Measurements from ENCODE around the gene HSPA1A.
"Not testable (repeated sequence)": the region's sequence is repeated elsewhere in the genome, so short reads cannot be mapped to it uniquely, and the experiment has no call there.

Gene HSPA1A

DNA sequence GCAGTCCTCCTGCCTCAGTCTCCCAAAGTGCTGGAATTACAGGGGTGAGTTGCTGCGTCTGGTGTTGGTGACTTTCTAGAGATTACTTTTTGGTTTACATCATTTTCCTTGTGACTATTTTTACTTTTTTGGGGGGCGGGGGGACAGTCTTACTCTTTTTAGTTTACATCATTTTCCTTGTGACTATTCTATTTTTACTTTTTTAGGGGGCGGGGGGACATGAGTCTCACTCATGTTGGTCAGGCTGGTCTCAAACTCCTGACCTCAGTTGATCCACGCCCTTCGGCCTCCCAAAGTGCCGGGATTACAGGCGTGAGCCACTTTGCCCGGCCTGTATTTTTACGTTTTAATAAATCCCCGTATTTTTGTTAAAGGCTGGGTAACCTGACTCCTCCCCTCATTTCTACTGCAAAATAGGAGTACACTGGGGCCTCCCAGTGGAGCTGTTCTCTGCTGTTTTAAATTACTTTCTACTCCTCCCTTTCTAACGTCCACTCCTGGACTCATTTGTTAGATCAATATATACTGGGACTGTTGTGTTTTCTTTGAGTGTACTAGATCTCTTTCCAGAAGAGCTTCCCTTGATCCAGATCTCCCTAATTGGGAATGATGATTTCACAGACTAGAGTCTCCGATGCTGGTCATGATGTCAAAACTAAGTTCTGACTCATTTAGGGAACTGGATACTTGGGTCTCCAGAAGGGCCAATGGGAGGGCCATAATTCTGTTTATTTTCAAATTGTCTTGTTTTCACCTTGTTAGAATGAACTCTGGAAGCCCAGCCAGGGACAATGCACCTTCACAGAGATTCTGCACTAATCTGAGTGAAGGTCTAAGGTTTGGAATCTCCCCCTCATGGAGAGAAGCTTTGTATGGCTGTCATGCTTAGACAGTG lies 21.4 kb downstream of the HSPA1A start (continued):
- TF ChIP-seq ZNF664 (tag by site-specific recombination; IDR thresholded peaks at IDR 0.05) (0 out of 2 replicates have a peak, but pooled peaks have one; percentile 15), ZNF37A (tag by site-specific recombination; IDR thresholded peaks at IDR 0.05) (no peak), ZNF341 (tag by site-specific recombination; IDR thresholded peaks at IDR 0.05; ENCODE audit: low read depth) (peak; percentile 84), WT1 (tag by site-specific recombination; IDR thresholded peaks at IDR 0.05) (peak; percentile 84)

DNA sequence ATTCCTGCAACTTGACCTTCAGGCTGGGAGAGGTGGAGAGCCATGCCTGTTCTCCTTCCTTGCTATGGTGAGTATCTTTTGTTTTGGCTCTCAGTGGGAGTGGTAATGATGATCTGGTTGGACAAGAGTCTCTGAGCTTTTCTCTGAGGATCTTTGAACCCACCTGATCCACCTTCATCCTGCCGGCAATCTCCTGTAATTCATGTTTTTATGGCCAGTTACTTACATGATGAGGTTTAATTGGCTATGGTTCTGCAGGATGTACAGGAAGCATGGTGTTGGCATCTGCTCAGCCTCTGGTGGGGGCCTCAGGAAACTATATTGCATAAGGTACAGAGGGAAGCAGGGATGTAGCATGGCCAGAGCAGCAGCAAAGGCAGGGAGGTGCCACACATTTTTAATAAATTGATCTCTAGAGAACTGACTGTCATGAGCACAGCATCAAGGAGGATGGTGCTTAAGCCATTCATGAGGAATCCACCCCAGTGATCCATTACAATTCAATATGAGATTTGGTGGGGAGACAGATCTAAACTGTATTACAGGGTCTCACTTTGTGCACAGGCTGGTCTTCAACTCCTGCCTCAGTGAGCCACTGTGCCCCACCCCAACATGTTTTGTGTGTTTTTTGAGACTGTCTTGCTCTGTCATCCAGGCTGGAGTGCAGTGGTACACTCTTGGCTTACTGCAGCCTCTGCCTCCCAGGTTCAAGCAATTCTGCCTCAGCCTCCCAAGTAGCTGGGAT lies 22.2 kb downstream of the HSPA1A start:
- H3K9me3 ChIP-seq (ENCODE audit: control insufficient read depth, insufficient read depth, low read depth, low read length) = no peaks in the 10 kb centered on the region
- CTCF ChIA-PET = interaction anchor here (0.6 to 1.6 kb wide), 4 partner anchors 16 to 68 kb away, joined by 3 to 10 read pairs (median 5); partner anchors contain the start of gene VARS1

DNA sequence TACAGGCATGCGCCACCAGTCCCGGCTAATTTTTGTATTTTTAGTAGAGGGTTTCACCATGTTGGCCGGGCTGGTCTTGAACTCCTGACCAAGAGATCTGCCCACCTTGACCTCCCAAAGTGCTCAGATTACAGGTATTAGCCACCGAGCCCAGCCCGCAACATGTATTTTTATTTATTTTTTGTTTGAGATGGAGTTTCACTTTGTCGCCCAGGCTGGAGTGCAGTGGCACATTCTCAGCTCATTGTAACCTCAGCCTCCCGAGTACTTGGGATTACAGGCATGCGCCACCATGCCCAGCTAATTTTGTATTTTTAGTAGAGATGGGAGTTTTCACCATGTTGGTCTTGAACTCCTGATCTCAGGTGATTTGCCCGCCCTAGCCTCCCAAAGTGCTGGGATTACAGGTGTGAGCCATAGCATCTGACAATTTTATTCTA lies 22.8 kb downstream of the HSPA1A start:
- H3K4me3 ChIP-seq (ENCODE audit: low read depth, low read length); H3K9me3 ChIP-seq (ENCODE audit: control insufficient read depth, insufficient read depth, low read depth, low read length); H3K4me1 ChIP-seq (ENCODE audit: control insufficient read depth, insufficient read depth, low read length); H3K27ac ChIP-seq (ENCODE audit: extremely low read depth, low read depth, low read length): not testable (repeated sequence)
- POLR2A ChIA-PET = interaction anchor here (0.5 to 12.5 kb wide), 5 partner anchors 11 to 31 kb away, joined by 4 to 125 read pairs (median 10); partner anchors contain the start of genes HSPA1A, HSPA1B, HSPA1L and LSM2
- CTCF ChIA-PET = interaction anchor here (0.6 to 1.5 kb wide), 4 partner anchors 15 to 69 kb away, joined by 3 to 10 read pairs (median 5); partner anchors contain the start of genes LSM2 and VARS1
- peaks cover 47 to 52% of the 10 kb centered on the region in 2 experiments for H3K36me3 ChIP-seq (ENCODE audit: control insufficient read depth in 2 of 2, insufficient read depth in 1 of 2, low read length in 2 of 2)

More for the DNA sequence above, 22.2 kb downstream of the HSPA1A start:
- Histone ChIP-seq H3K4me1 (ENCODE audit: control insufficient read depth, insufficient read depth, low read length) (peaks cover 9% of the 10 kb centered on the region), H3K4me3 (ENCODE audit: low read depth, low read length) (peak overlapping the region; percentile 9; the same call in 1 of the 2 replicates), H3K36me3 (ENCODE audit: control insufficient read depth in 2 of 2, insufficient read depth in 1 of 2, low read length in 2 of 2) (peaks cover 47 to 52% of the 10 kb centered on the region in 2 experiments), H3K27ac (ENCODE audit: extremely low read depth, low read depth, low read length) (peak overlapping the region; percentile 35; the same call in 1 of the 2 replicates)
- TF ChIP-seq ZNF391 (tag by site-specific recombination; IDR thresholded peaks at IDR 0.05; ENCODE audit: borderline replicate concordance, low read depth) (no peak), ZNF658 (tag by site-specific recombination; IDR thresholded peaks at IDR 0.05) (no peak), ZNF501 (tag by site-specific recombination; IDR thresholded peaks at IDR 0.05) (no peak), ZNF366 (tag by site-specific recombination; conservative IDR thresholded peaks at IDR 0.05) (no peak), ZNF560 (tag by site-specific recombination; IDR thresholded peaks at IDR 0.05; ENCODE audit: borderline replicate concordance) (no peak), ZNF214 (tag by site-specific recombination; IDR thresholded peaks at IDR 0.05; ENCODE audit: borderline replicate concordance) (no peak), ELK4 (IDR thresholded peaks at IDR 0.05; ENCODE audit: borderline replicate concordance, low read depth, low read length) (no peak), ZBTB7A (tag by site-specific recombination; IDR thresholded peaks at IDR 0.05; ENCODE audit: low read depth) (no peak), ZNF561 (tag by site-specific recombination; IDR thresholded peaks at IDR 0.05; ENCODE audit: borderline replicate concordance) (no peak), ZNF677 (tag by site-specific recombination; IDR thresholded peaks at IDR 0.05) (no peak)
- TF ChIP-seq, protein P1, sequence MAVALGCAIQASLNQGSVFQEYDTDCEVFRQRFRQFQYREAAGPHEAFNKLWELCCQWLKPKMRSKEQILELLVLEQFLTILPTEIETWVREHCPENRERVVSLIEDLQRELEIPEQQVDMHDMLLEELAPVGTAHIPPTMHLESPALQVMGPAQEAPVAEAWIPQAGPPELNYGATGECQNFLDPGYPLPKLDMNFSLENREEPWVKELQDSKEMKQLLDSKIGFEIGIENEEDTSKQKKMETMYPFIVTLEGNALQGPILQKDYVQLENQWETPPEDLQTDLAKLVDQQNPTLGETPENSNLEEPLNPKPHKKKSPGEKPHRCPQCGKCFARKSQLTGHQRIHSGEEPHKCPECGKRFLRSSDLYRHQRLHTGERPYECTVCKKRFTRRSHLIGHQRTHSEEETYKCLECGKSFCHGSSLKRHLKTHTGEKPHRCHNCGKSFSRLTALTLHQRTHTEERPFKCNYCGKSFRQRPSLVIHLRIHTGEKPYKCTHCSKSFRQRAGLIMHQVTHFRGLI (tag by site-specific recombination; IDR thresholded peaks at IDR 0.05) = no peak
- TF ChIP-seq, protein P2, sequence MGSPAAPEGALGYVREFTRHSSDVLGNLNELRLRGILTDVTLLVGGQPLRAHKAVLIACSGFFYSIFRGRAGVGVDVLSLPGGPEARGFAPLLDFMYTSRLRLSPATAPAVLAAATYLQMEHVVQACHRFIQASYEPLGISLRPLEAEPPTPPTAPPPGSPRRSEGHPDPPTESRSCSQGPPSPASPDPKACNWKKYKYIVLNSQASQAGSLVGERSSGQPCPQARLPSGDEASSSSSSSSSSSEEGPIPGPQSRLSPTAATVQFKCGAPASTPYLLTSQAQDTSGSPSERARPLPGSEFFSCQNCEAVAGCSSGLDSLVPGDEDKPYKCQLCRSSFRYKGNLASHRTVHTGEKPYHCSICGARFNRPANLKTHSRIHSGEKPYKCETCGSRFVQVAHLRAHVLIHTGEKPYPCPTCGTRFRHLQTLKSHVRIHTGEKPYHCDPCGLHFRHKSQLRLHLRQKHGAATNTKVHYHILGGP (tag by site-specific recombination; IDR thresholded peaks at IDR 0.05) = no peak
- TF ChIP-seq, protein P3, sequence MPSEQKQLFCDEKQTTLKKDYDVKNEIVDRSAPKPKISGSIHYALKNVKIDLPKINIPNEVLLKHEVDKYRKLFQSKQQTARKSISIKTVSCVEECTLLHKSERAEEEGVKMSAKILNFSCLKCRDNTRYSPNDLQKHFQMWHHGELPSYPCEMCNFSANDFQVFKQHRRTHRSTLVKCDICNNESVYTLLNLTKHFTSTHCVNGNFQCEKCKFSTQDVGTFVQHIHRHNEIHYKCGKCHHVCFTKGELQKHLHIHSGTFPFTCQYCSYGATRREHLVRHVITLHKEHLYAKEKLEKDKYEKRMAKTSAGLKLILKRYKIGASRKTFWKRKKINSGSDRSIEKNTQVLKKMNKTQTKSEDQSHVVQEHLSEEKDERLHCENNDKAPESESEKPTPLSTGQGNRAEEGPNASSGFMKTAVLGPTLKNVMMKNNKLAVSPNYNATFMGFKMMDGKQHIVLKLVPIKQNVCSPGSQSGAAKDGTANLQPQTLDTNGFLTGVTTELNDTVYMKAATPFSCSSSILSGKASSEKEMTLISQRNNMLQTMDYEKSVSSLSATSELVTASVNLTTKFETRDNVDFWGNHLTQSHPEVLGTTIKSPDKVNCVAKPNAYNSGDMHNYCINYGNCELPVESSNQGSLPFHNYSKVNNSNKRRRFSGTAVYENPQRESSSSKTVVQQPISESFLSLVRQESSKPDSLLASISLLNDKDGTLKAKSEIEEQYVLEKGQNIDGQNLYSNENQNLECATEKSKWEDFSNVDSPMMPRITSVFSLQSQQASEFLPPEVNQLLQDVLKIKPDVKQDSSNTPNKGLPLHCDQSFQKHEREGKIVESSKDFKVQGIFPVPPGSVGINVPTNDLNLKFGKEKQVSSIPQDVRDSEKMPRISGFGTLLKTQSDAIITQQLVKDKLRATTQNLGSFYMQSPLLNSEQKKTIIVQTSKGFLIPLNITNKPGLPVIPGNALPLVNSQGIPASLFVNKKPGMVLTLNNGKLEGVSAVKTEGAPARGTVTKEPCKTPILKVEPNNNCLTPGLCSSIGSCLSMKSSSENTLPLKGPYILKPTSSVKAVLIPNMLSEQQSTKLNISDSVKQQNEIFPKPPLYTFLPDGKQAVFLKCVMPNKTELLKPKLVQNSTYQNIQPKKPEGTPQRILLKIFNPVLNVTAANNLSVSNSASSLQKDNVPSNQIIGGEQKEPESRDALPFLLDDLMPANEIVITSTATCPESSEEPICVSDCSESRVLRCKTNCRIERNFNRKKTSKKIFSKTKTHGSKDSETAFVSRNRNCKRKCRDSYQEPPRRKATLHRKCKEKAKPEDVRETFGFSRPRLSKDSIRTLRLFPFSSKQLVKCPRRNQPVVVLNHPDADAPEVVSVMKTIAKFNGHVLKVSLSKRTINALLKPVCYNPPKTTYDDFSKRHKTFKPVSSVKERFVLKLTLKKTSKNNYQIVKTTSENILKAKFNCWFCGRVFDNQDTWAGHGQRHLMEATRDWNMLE (tag by site-specific recombination; conservative IDR thresholded peaks at IDR 0.05; ENCODE audit: low read depth) = no peak
- TF ChIP-seq, protein P4, sequence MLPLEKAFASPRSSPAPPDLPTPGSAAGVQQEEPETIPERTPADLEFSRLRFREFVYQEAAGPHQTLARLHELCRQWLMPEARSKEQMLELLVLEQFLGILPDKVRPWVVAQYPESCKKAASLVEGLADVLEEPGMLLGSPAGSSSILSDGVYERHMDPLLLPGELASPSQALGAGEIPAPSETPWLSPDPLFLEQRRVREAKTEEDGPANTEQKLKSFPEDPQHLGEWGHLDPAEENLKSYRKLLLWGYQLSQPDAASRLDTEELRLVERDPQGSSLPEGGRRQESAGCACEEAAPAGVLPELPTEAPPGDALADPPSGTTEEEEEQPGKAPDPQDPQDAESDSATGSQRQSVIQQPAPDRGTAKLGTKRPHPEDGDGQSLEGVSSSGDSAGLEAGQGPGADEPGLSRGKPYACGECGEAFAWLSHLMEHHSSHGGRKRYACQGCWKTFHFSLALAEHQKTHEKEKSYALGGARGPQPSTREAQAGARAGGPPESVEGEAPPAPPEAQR (tag by site-specific recombination; IDR thresholded peaks at IDR 0.05) = no peak
- POLR2A ChIA-PET = interaction anchor here (0.5 to 12.5 kb wide), 13 partner anchors 9 to 115 kb away, joined by 3 to 125 read pairs (median 5); partner anchors contain the start of genes EHMT2, HSPA1A, HSPA1B and HSPA1L

All from HEK293 (cell line).